ENCODE results near the gene NUP54.

GRCh38 chr4:76141241-76141640 lies 7.0 kb downstream of the NUP54 start:
- TF ChIP-seq CTCF (IDR thresholded peaks at IDR 0.05) (no peak), POLR2A (IDR thresholded peaks at IDR 0.05) (no peak)

All from body of pancreas (tissue), 4 donors.